ENCODE data around the gene CEP89. TPM values are rescaled to one million over a fixed set of nuclear protein-coding genes. Genes with fewer than 3 reads are reported as not detected.
"Not testable (repeated sequence)": the region's sequence is repeated elsewhere in the genome, so short reads cannot be mapped to it uniquely, and the experiment has no call there.

Gene CEP89
- total RNA-seq = 10 to 100 TPM; 13.6 to 14.1 TPM

- Mint-ChIP-seq H3K27me3 (no peaks in the 10 kb centered on the region), H3K27ac (peak within 1 kb of the TSS; percentile 94), H3K4me1 (peaks cover 6% of the 10 kb centered on the region), H3K9me3 (no peaks in the 10 kb centered on the region), H3K4me3 (peak within 1 kb of the TSS; percentile 99), H3K36me3 (peaks cover 12% of the 10 kb centered on the region)
- DNase-seq = peak; percentile 97
Observed at GRCh38 chr19:32971715-32972540, at the start of gene CEP89, which contains the start of gene FAAP24. TSS of gene CEP89 (minus strand) at chr19:32971958. CDS start at chr19:32971874, 84 bp downstream. TSS of gene FAAP24 (plus strand) at chr19:32972242. CDS start at chr19:32973197, 955 bp downstream.

- not testable (repeated sequence) for H3K27me3 Mint-ChIP-seq, DNase-seq, H3K4me3 Mint-ChIP-seq, H3K27ac Mint-ChIP-seq, H3K36me3 Mint-ChIP-seq, H3K9me3 Mint-ChIP-seq, H3K4me1 Mint-ChIP-seq
Observed at GRCh38 chr19:33010891-33011290, 39.1 kb upstream of the CEP89 start.

GRCh38 chr19:33008738-33009137 is 37.0 kb upstream of the CEP89 start:
- no peaks in the 10 kb centered on the region for H3K27me3 Mint-ChIP-seq
- H3K4me3 Mint-ChIP-seq = no peak overlapping the region
- H3K4me1 Mint-ChIP-seq = no peaks in the 10 kb centered on the region
- H3K27ac Mint-ChIP-seq = no peak overlapping the region
- H3K36me3 Mint-ChIP-seq = peaks cover 5% of the 10 kb centered on the region
- H3K9me3 Mint-ChIP-seq = no peaks in the 10 kb centered on the region
- no peak for DNase-seq

- Mint-ChIP-seq H3K4me3 (no peak overlapping the region), H3K9me3 (no peaks in the 10 kb centered on the region), H3K36me3 (no peaks in the 10 kb centered on the region), H3K4me1 (peaks cover 4% of the 10 kb centered on the region), H3K27me3 (no peaks in the 10 kb centered on the region), H3K27ac (no peak overlapping the region)
- no peak for DNase-seq
Observed at GRCh38 chr19:33005440-33005839, 33.7 kb upstream of the CEP89 start.

GRCh38 chr19:33003424-33004024 is 31.8 kb upstream of the CEP89 start:
- H3K27me3 Mint-ChIP-seq, H3K27ac Mint-ChIP-seq, H3K36me3 Mint-ChIP-seq, DNase-seq, H3K9me3 Mint-ChIP-seq, H3K4me1 Mint-ChIP-seq, H3K4me3 Mint-ChIP-seq: not testable (repeated sequence)

GRCh38 chr19:33002126-33002865 is 30.5 kb upstream of the CEP89 start:
- H3K27ac Mint-ChIP-seq, H3K4me1 Mint-ChIP-seq, H3K36me3 Mint-ChIP-seq, H3K4me3 Mint-ChIP-seq, H3K9me3 Mint-ChIP-seq, DNase-seq, H3K27me3 Mint-ChIP-seq: not testable (repeated sequence)

- no peak overlapping the region for H3K27ac Mint-ChIP-seq
- H3K9me3 Mint-ChIP-seq = no peaks in the 10 kb centered on the region
- peaks cover 6% of the 10 kb centered on the region for H3K4me1 Mint-ChIP-seq
- H3K36me3 Mint-ChIP-seq = no peaks in the 10 kb centered on the region
- no peak overlapping the region for H3K4me3 Mint-ChIP-seq
- no peaks in the 10 kb centered on the region for H3K27me3 Mint-ChIP-seq
- no peak for DNase-seq
Observed at GRCh38 chr19:33000910-33001309, 29.2 kb upstream of the CEP89 start.

- no peak overlapping the region for H3K4me3 Mint-ChIP-seq
- peaks cover 6% of the 10 kb centered on the region for H3K4me1 Mint-ChIP-seq
- no peaks in the 10 kb centered on the region for H3K36me3 Mint-ChIP-seq
- no peak for DNase-seq
- H3K27me3 Mint-ChIP-seq = no peaks in the 10 kb centered on the region
- H3K9me3 Mint-ChIP-seq = no peaks in the 10 kb centered on the region
- no peak overlapping the region for H3K27ac Mint-ChIP-seq
Observed at GRCh38 chr19:33000510-33000909, 28.8 kb upstream of the CEP89 start.

GRCh38 chr19:32998722-32999121 is 27.0 kb upstream of the CEP89 start:
- Mint-ChIP-seq H3K4me3 (no peak overlapping the region), H3K4me1 (peaks cover 6% of the 10 kb centered on the region), H3K27me3 (no peaks in the 10 kb centered on the region), H3K27ac (no peak overlapping the region), H3K36me3 (no peaks in the 10 kb centered on the region), H3K9me3 (no peaks in the 10 kb centered on the region)
- DNase-seq = no peak

- no peak overlapping the region for H3K4me3 Mint-ChIP-seq
- H3K36me3 Mint-ChIP-seq = no peaks in the 10 kb centered on the region
- no peaks in the 10 kb centered on the region for H3K27me3 Mint-ChIP-seq
- no peaks in the 10 kb centered on the region for H3K9me3 Mint-ChIP-seq
- DNase-seq = no peak
- peaks cover 6% of the 10 kb centered on the region for H3K4me1 Mint-ChIP-seq
- H3K27ac Mint-ChIP-seq = no peak overlapping the region
Observed at GRCh38 chr19:32997716-32998355, 26.1 kb upstream of the CEP89 start.

- not testable (repeated sequence) for DNase-seq
Observed at GRCh38 chr19:32997061-32997464, 25.3 kb upstream of the CEP89 start.

GRCh38 chr19:32995966-32996365 is 24.2 kb upstream of the CEP89 start:
- H3K27ac Mint-ChIP-seq, H3K9me3 Mint-ChIP-seq, H3K4me3 Mint-ChIP-seq, DNase-seq, H3K27me3 Mint-ChIP-seq, H3K4me1 Mint-ChIP-seq, H3K36me3 Mint-ChIP-seq: not testable (repeated sequence)

More at GRCh38 chr19:32997061-32997464, 25.3 kb upstream of the CEP89 start:
- H3K9me3 Mint-ChIP-seq, H3K4me1 Mint-ChIP-seq, H3K4me3 Mint-ChIP-seq, H3K36me3 Mint-ChIP-seq, H3K27me3 Mint-ChIP-seq, H3K27ac Mint-ChIP-seq: not testable (repeated sequence)

- peaks cover 7% of the 10 kb centered on the region for H3K36me3 Mint-ChIP-seq
- H3K27ac Mint-ChIP-seq = no peak overlapping the region
- H3K9me3 Mint-ChIP-seq = no peaks in the 10 kb centered on the region
Observed at GRCh38 chr19:32988724-32989123, 17.0 kb upstream of the CEP89 start.

GRCh38 chr19:32988254-32988653 is 16.5 kb upstream of the CEP89 start:
- H3K36me3 Mint-ChIP-seq, H3K4me1 Mint-ChIP-seq, H3K27me3 Mint-ChIP-seq, H3K4me3 Mint-ChIP-seq, DNase-seq, H3K9me3 Mint-ChIP-seq, H3K27ac Mint-ChIP-seq: not testable (repeated sequence)

More at GRCh38 chr19:32988724-32989123, 17.0 kb upstream of the CEP89 start:
- Mint-ChIP-seq H3K4me1 (peaks cover 5% of the 10 kb centered on the region), H3K27me3 (no peaks in the 10 kb centered on the region), H3K4me3 (no peak overlapping the region)
- DNase-seq = no peak

- not testable (repeated sequence) for H3K9me3 Mint-ChIP-seq, H3K36me3 Mint-ChIP-seq, H3K27me3 Mint-ChIP-seq, H3K4me3 Mint-ChIP-seq, H3K4me1 Mint-ChIP-seq, H3K27ac Mint-ChIP-seq, DNase-seq
Observed at GRCh38 chr19:32982488-32982887, 10.7 kb upstream of the CEP89 start.
